HFFc6 (cell line): ENCODE data around the gene RELN. TPM values are rescaled to one million over a fixed set of nuclear protein-coding genes. Genes with fewer than 3 reads are reported as not detected.
"Not testable (repeated sequence)": the region's sequence is repeated elsewhere in the genome, so short reads cannot be mapped to it uniquely, and the experiment has no call there.

Source experiments
- DNase-seq: peaks from one replicate; pipeline ENCODE4 v3.0.0-alpha.2; 2018
- H3K27ac Mint-ChIP-seq: 2 replicates; pipeline ENCODE4 v1.8.0; 2020; ENCODE audit warnings: mild to moderate bottlenecking, mixed read lengths
- H3K27me3 Mint-ChIP-seq: 2 replicates; pipeline ENCODE4 v1.8.0; 2021; ENCODE audit warnings: mild to moderate bottlenecking, moderate library complexity, mixed read lengths; ENCODE audit not compliant: insufficient read depth
- H3K36me3 Mint-ChIP-seq: 2 replicates; pipeline ENCODE4 v1.8.0; 2021; ENCODE audit warnings: low read depth, mixed read lengths
- H3K4me1 Mint-ChIP-seq: 2 replicates; pipeline ENCODE4 v1.8.0; 2020; ENCODE audit warnings: low read depth, mixed read lengths
- H3K4me3 Mint-ChIP-seq: 2 replicates; pipeline ENCODE4 v1.8.0; 2020; ENCODE audit warnings: mild to moderate bottlenecking, moderate library complexity, mixed read lengths
- H3K9me3 Mint-ChIP-seq: 2 replicates; pipeline ENCODE4 v1.8.0; 2020; ENCODE audit warnings: mild to moderate bottlenecking, mixed read lengths
- CTCF ChIP-seq: fragments of 200-600 bp; sonication (generic); IDR thresholded peaks from 2 replicates; pipeline ENCODE4 v1.5.0; 2021; ENCODE audit warnings: antibody characterized with exemption, mild to moderate bottlenecking
- total RNA-seq, 6 experiments: library from RNA; stranded (reverse); fragmentation: NEBNext Ultra II Directional; extraction: Animal tissue kit (Norgen Biotek cat#: 25700); gene quantifications; 2 replicates in 1 of 6; 3 replicates in 5 of 6; pipeline ENCODE4 v1.2.3, GENCODE V29; 2021

Gene RELN
- total RNA-seq, 6 experiments from 2014 or later = 0.02 to 0.24 (median 0.03) TPM

GRCh38 chr7:103791894-103792293, 197.6 kb downstream of the RELN start:
- H3K27me3 Mint-ChIP-seq = peaks cover 8% of the 10 kb centered on the region
- no peak overlapping the region for H3K4me3 Mint-ChIP-seq

GRCh38 chr7:103787041-103787440, 202.4 kb downstream of the RELN start:
- not testable (repeated sequence) for H3K27ac Mint-ChIP-seq, H3K36me3 Mint-ChIP-seq, H3K4me3 Mint-ChIP-seq, H3K27me3 Mint-ChIP-seq, H3K9me3 Mint-ChIP-seq, H3K4me1 Mint-ChIP-seq, DNase-seq

More at GRCh38 chr7:103791894-103792293, 197.6 kb downstream of the RELN start:
- H3K27ac Mint-ChIP-seq = no peak overlapping the region
- no peaks in the 10 kb centered on the region for H3K9me3 Mint-ChIP-seq
- no peaks in the 10 kb centered on the region for H3K4me1 Mint-ChIP-seq
- DNase-seq = no peak
- TF ChIP-seq CTCF = no peak
- no peaks in the 10 kb centered on the region for H3K36me3 Mint-ChIP-seq

- Mint-ChIP-seq H3K4me1 (no peaks in the 10 kb centered on the region), H3K27ac (no peak overlapping the region), H3K4me3 (no peak overlapping the region), H3K27me3 (peaks cover 3% of the 10 kb centered on the region), H3K36me3 (no peaks in the 10 kb centered on the region), H3K9me3 (no peaks in the 10 kb centered on the region)
- no peak for DNase-seq
- no peak for TF ChIP-seq CTCF
These were observed 204.7 kb downstream of the RELN start for GRCh38 chr7:103784646-103785286.

- Mint-ChIP-seq H3K9me3 (no peaks in the 10 kb centered on the region), H3K27me3 (no peaks in the 10 kb centered on the region; the same call in 1 of the 2 replicates), H3K4me1 (no peaks in the 10 kb centered on the region), H3K27ac (no peak overlapping the region), H3K36me3 (no peaks in the 10 kb centered on the region), H3K4me3 (no peak overlapping the region)
- no peak for DNase-seq
- TF ChIP-seq CTCF = no peak
These were observed 208.0 kb downstream of the RELN start for GRCh38 chr7:103781409-103781808.

GRCh38 chr7:103780561-103780960, 208.9 kb downstream of the RELN start:
- DNase-seq, H3K27me3 Mint-ChIP-seq, H3K4me1 Mint-ChIP-seq, H3K9me3 Mint-ChIP-seq, H3K36me3 Mint-ChIP-seq, H3K27ac Mint-ChIP-seq, H3K4me3 Mint-ChIP-seq: not testable (repeated sequence)

- no peak for TF ChIP-seq CTCF
- no peaks in the 10 kb centered on the region for H3K4me1 Mint-ChIP-seq
- DNase-seq = no peak
- no peaks in the 10 kb centered on the region for H3K9me3 Mint-ChIP-seq
- H3K4me3 Mint-ChIP-seq = no peak overlapping the region
- no peaks in the 10 kb centered on the region; the same call in none of the 2 replicates for H3K27me3 Mint-ChIP-seq
- H3K36me3 Mint-ChIP-seq = no peaks in the 10 kb centered on the region
- H3K27ac Mint-ChIP-seq = no peak overlapping the region
These were observed 212.0 kb downstream of the RELN start for GRCh38 chr7:103777440-103777839.
